HepG2 (cell line): ENCODE measurements around the gene GSTM2. TPM values are rescaled to one million over a fixed set of nuclear protein-coding genes. Genes with fewer than 3 reads are reported as not detected.
A peak's percentile ranks its signal among the peaks of the same experiment; 100 is the strongest.

ENCODE experiments used
- AHDC1 ChIP-seq: sonication (generic); formaldehyde crosslinking; IDR thresholded peaks from 2 replicates; pipeline ENCODE4 v1.5.1; 2020; ENCODE audit warnings: mild to moderate bottlenecking, missing genetic modification reagents, borderline replicate concordance
- ATRX ChIP-seq: sonication (generic); formaldehyde crosslinking; IDR thresholded peaks from 2 replicates; pipeline ENCODE4 v1.4.0; 2020; ENCODE audit warnings: missing genetic modification reagents, borderline replicate concordance
- KLF9 ChIP-seq: IDR thresholded peaks from 2 replicates; pipeline ENCODE4 v1.6.1; 2016; ENCODE audit warnings: low read depth
- MIER3 ChIP-seq: IDR thresholded peaks from 2 replicates; pipeline ENCODE4 v1.6.1; 2016; ENCODE audit warnings: missing compliant biosample characterization, borderline replicate concordance
- MXD3 ChIP-seq: IDR thresholded peaks from 2 replicates; pipeline ENCODE4 v1.6.1; 2016; ENCODE audit warnings: mild to moderate bottlenecking, missing biosample characterization, missing genetic modification reagents
- MXD4 ChIP-seq: IDR thresholded peaks from 2 replicates; pipeline ENCODE4 v1.6.1; 2016; ENCODE audit warnings: mild to moderate bottlenecking, missing biosample characterization, missing genetic modification reagents
- PREB ChIP-seq: sonication (generic); formaldehyde crosslinking; IDR thresholded peaks from 2 replicates; pipeline ENCODE4 v1.4.0; 2020; ENCODE audit warnings: missing genetic modification reagents
- SMARCC2 ChIP-seq: fragments of 450-650 bp; IDR thresholded peaks from 2 replicates; pipeline ENCODE4 v1.6.1; 2017; ENCODE audit warnings: antibody characterized with exemption, mild to moderate bottlenecking
- ZFX ChIP-seq: sonication (generic); formaldehyde crosslinking; IDR thresholded peaks from 2 replicates; pipeline ENCODE4 v1.4.0; 2020; ENCODE audit warnings: mild to moderate bottlenecking, low read depth, missing genetic modification reagents, moderate library complexity
- ZIK1 ChIP-seq: sonication (generic); formaldehyde crosslinking; IDR thresholded peaks from 2 replicates; pipeline ENCODE4 v1.5.0; 2020; ENCODE audit warnings: mild to moderate bottlenecking, low read depth, missing genetic modification reagents, borderline replicate concordance
- ZNF136 ChIP-seq: sonication (generic); formaldehyde crosslinking; IDR thresholded peaks from 2 replicates; pipeline ENCODE4 v1.8.1; 2022; ENCODE audit warnings: low read depth, mild to moderate bottlenecking, moderate library complexity, missing genetic modification reagents
- ZNF230 ChIP-seq: sonication (generic); formaldehyde crosslinking; IDR thresholded peaks from 2 replicates; pipeline ENCODE4 v1.4.0; 2020; ENCODE audit warnings: mild to moderate bottlenecking, missing genetic modification reagents
- ZNF281 ChIP-seq: sonication (generic); formaldehyde crosslinking; IDR thresholded peaks from 2 replicates; pipeline ENCODE4 v1.4.0; 2020; ENCODE audit warnings: missing genetic modification reagents, borderline replicate concordance
- ZNF292 ChIP-seq: sonication (generic); formaldehyde crosslinking; IDR thresholded peaks from 2 replicates; pipeline ENCODE4 v1.8.1; 2022; ENCODE audit warnings: mild to moderate bottlenecking, low read depth, missing genetic modification reagents, borderline replicate concordance
- ZNF879 ChIP-seq: sonication (generic); formaldehyde crosslinking; IDR thresholded peaks from 2 replicates; pipeline ENCODE4 v1.8.1; 2023; ENCODE audit warnings: missing genetic modification reagents
- ZSCAN31 ChIP-seq: sonication (generic); formaldehyde crosslinking; IDR thresholded peaks from 2 replicates; pipeline ENCODE4 v1.5.0; 2020; ENCODE audit warnings: low read depth, mild to moderate bottlenecking, missing genetic modification reagents
- polyA plus RNA-seq, 8 experiments: library from polyadenylated mRNA; depleted of rRNA in 3 of 8; stranded (reverse) in 7 of 8; unstranded in 1 of 8; fragments of >200 nt; fragmentation: Illumina TruSeq in 4 of 8; extraction: Trizol in 4 of 8; gene quantifications; 2 replicates each; pipeline versions ENCODE4 v1.2.1 to v1.2.3, GENCODE V29; 2011 to 2016; ENCODE audit warnings: low read depth in 4 of 8, missing spikeins in 1 of 8, mixed read lengths in 1 of 8; ENCODE audit not compliant: insufficient read depth in 1 of 8
- total RNA-seq, 5 experiments: library from RNA; depleted of rRNA; stranded (reverse); fragments of >200 nt; fragmentation: Illumina TruSeq; extraction: Trizol; gene quantifications; 2 replicates each; pipeline ENCODE4 v1.2.3, GENCODE V29; 2016; ENCODE audit warnings: low read depth in 1 of 5
- TF ChIP-seq, protein P1 (sequence below): fragments of 450-650 bp; IDR thresholded peaks from 2 replicates; pipeline ENCODE4 v1.6.1; 2017

The GSTM2 gene
- total and polyA plus RNA-seq, 2 of the 13 experiments (the other 11 are each of a cell fraction or from before 2014, with no cell fraction given): 7.0 to 15.0 TPM

- TF ChIP-seq PREB (CRISPR knock-in tag) (no peak), AHDC1 (CRISPR knock-in tag) (peak; percentile 42; the same call in 1 of the 2 replicates), MIER3 (CRISPR knock-in tag) (peak; percentile 83; the same call in 1 of the 2 replicates), ZNF292 (CRISPR knock-in tag) (peak; percentile 56; the same call in 1 of the 2 replicates), SMARCC2 (no peak), ZNF281 (CRISPR knock-in tag) (no peak), MXD3 (CRISPR knock-in tag) (no peak), ZNF136 (CRISPR knock-in tag) (no peak), ZFX (peak; percentile 92), ZNF879 (CRISPR knock-in tag) (no peak), ZIK1 (CRISPR knock-in tag) (no peak; the same call in 1 of the 2 replicates), ZNF230 (CRISPR knock-in tag) (peak; percentile 92; the same call in 1 of the 2 replicates), KLF9 (no peak), MXD4 (CRISPR knock-in tag) (peak; percentile 63; the same call in 1 of the 2 replicates), ATRX (CRISPR knock-in tag) (no peak), ZSCAN31 (CRISPR knock-in tag) (0 out of 2 replicates have a peak, but pooled peaks have one; percentile 36)
- TF ChIP-seq, protein P1, sequence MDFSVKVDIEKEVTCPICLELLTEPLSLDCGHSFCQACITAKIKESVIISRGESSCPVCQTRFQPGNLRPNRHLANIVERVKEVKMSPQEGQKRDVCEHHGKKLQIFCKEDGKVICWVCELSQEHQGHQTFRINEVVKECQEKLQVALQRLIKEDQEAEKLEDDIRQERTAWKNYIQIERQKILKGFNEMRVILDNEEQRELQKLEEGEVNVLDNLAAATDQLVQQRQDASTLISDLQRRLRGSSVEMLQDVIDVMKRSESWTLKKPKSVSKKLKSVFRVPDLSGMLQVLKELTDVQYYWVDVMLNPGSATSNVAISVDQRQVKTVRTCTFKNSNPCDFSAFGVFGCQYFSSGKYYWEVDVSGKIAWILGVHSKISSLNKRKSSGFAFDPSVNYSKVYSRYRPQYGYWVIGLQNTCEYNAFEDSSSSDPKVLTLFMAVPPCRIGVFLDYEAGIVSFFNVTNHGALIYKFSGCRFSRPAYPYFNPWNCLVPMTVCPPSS: no peak
Measured at GRCh38 chr1:109655615-109656519, 12.0 kb upstream of the GSTM2 start, which contains the start of gene GSTM4 (continued).
